GM12872 (cell line): ENCODE data around the gene LGALS3BP.

Experiments used
- TF ChIP-seq, protein P1 (sequence below): IDR thresholded peaks from 3 replicates; pipeline ENCODE4 v1.5.1; 2011; ENCODE audit warnings: low read depth, mild to moderate bottlenecking, low read length, moderate library complexity; ENCODE audit not compliant: insufficient read depth

Gene LGALS3BP

DNA sequence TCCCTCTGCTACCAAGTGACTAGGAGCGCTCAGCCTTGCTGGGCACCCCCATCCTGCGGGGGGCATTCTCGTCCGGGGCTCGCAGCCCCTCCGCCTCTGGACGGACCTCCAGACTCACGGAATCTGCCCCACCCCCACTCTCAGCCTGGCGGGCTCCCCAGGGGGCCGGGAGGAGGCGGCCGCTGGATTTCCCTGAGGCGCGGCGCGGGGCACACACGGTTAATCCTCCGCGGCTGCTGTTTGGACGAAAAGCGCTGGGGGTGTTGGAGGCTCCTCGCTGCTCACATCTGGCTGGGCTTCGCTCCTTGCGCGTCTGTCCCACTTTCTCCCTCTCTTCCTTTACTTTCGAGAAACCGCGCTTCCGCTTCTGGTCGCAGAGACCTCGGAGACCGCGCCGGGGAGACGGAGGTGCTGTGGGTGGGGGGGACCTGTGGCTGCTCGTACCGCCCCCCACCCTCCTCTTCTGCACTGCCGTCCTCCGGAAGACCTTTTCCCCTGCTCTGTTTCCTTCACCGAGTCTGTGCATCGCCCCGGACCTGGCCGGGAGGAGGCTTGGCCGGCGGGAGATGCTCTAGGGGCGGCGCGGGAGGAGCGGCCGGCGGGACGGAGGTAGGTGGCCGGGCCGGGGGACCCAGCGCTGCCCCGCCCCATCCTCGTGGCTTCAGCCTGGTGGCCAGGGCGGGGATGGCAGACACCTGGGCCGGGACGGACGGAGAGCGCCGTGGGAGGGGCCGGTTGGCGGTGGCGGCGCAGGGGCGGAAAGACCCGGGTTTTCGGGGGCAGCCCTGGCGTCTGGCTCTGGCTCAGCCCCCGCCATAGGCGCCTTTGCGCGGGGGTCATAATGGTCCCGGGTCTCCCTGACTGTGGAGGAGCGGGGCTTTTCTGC is 44.4 kb upstream of the LGALS3BP start, which contains the start of gene C1QTNF1:
Gene C1QTNF1 (plus strand): TSS at position 284 of the 886 bp plus-strand sequence. CDS start 19,800 bp downstream, outside the sequence.
- TF ChIP-seq, protein P1, sequence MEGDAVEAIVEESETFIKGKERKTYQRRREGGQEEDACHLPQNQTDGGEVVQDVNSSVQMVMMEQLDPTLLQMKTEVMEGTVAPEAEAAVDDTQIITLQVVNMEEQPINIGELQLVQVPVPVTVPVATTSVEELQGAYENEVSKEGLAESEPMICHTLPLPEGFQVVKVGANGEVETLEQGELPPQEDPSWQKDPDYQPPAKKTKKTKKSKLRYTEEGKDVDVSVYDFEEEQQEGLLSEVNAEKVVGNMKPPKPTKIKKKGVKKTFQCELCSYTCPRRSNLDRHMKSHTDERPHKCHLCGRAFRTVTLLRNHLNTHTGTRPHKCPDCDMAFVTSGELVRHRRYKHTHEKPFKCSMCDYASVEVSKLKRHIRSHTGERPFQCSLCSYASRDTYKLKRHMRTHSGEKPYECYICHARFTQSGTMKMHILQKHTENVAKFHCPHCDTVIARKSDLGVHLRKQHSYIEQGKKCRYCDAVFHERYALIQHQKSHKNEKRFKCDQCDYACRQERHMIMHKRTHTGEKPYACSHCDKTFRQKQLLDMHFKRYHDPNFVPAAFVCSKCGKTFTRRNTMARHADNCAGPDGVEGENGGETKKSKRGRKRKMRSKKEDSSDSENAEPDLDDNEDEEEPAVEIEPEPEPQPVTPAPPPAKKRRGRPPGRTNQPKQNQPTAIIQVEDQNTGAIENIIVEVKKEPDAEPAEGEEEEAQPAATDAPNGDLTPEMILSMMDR, result peak; percentile 9; the same call in 1 of the 3 replicates

DNA sequence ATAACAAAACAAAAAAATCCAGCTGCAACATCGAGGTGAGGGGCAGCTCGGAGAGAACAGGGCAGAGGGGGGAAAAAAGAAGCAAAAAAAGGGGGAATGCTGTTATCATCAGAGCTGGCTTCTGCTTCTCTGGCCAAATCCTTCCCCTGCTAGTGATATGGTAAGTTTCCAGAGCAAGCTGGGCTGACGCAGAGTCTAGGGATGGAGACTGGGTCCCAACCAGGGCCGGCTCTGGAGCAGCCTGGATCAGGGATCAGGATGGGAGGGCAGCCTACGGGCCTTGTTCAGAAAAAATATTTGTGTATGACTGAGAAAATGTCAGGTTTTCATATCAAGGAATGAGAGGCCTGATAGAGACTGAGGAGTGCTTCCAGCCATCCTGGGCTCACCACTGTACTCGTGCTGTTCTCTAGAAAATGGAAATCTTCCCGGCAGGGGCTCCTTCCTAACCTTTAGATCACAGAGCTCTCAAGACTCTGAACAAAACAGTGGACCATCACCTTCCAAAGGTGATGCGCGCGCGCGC is 43.5 kb upstream of the LGALS3BP start:
- TF ChIP-seq, protein P1, result no peak

DNA sequence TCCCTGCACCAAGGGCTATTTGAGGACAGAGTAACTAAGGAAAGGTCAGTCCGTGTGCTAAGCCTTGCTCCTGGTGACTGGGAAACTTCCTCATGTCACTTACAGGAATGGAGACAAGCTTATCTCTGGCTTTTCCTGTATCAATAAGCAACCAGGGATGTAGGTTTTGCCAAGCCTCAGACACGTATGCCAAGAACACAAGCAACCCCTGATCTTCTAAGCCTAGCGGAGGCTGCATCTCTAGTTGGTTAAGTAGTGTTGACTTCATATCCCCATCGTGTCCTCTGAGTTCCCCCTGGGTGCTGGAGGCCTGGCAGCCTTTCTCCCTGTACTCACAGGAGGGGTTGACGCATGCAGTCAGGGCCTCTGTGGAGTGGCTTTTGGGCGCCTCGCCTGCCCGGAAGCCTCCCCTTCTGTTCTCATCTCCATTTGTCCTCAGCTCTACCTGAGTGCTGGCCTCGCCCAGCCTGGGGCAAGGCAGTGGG is 42.8 kb upstream of the LGALS3BP start:
- TF ChIP-seq, protein P1, result no peak

DNA sequence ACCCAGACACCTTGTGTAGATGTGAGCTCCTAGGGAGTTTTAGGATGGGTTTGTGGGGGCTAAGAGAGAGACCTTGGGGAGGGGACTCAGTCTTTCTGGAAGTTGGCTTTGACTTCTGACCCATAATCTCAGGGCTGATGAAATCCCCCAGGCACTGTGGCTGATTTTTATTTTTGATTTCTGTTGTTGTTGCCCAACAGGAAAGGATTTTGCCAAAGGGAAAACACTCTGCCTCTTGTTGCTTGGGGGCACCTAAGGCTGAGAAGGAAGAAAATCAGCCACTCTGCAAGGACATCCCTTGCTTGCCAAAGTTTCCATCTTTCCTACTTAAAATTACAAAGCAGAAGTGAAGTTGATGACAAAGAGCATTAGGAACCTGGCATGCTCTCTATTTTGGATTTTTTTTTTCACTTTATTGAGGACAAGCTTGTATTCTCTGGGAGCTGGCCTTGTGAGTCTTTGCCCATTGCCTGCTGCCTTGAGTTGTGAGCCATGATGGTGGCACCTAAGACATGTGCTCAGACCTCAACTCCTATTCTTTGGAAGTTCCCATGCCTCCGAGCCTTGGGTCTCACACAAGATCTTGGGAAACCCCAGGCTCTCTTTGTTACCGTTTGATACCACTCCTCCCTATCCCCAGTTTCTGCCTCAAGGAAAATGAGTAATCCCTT is 41.0 kb upstream of the LGALS3BP start:
- TF ChIP-seq, protein P1, result no peak

DNA sequence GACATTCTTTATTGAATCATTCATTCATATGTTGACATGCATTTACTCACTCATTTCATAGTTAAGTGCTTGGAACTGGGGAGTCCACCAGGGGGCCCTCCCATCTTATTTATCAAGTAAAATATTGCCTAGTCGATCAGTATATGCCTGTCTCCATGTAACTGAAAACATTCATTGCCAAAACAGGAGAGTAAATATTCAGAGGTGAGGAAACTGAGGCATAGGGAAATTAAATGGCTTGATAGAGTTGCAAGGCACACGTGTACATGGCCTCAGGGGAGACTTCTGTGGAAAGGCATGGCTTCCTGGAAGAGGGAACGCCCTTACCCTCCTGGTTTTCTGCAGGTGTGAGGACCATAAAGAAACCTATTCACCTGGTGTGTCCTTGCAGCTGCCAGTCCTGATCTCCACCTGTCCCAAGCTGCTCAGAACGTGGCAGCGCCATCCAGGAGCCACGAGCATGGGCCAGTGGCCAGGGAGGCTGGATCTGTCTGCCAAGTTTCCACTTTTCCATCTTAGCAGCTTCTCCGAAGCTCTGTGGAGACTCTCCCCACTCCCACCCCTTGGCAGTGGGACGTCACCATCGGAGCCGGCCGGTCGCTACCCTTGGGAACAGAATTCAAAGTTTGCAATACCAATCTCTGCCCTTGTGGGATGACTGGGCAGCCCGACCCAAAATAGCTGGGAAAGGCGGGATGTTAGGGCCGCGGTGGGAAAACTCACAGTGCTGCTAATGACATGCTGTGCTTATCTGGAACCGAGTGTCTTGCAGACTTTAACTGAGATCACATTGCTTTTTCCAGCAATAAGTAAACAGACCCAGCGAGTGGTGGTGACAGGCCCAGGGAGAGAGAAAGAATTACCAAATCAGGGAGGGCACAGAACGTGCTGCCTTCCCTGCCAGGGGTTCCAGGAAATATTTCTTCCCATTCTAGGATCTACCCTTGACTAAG is 40.2 kb upstream of the LGALS3BP start:
- TF ChIP-seq, protein P1, result peak; percentile 53

DNA sequence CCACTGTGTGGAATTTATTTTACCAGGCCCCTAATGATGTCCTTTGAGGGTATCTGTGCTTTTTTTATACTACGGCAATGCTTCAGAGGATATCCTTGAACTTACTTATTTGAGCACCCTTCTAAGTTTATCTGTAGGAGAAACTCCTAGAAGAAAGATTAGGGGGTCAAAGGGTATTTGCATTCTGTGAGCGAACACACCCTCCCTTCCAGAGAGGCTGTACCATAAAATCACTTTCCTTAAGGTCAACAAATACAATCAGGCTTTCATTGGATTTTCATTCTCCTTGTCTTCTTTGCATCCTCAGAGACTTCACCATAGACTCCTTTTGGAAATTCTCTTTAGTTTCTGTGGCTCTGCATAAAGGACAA is 39.5 kb upstream of the LGALS3BP start:
- TF ChIP-seq, protein P1, result no peak
